ENCODE measurements around the gene KLRC3. TPM values are rescaled to one million over a fixed set of nuclear protein-coding genes. Genes with fewer than 3 reads are reported as not detected.

KLRC3 gene
- total RNA-seq, 3 donors from 2014 or later (not counting 1 experiment from before 2014, with no cell fraction given): 10.7 to 69.1 (median 49.8) TPM

GRCh38 chr12:10363658-10363913 is 56.8 kb downstream of the KLRC3 start:
- H3K4me1 ChIP-seq (ENCODE audit: control insufficient read depth, insufficient read depth, low read length): peaks cover 57% of the 10 kb centered on the region
- peaks cover 18% of the 10 kb centered on the region for H3K36me3 Mint-ChIP-seq
- no peaks in the 10 kb centered on the region for H3K9me3 ChIP-seq (ENCODE audit: control insufficient read depth, insufficient read depth, low read length)
- peaks cover 0 to 2% of the 10 kb centered on the region in 2 donors for H3K9me3 Mint-ChIP-seq
- DNase-seq: no peak
- H3K4me1 Mint-ChIP-seq: peaks cover 32 to 42% of the 10 kb centered on the region in 2 donors
- 89% methylated on average over 5 of the region's 5 CpGs for WGBS (ENCODE audit: insufficient coverage)
- H3K27ac Mint-ChIP-seq: no peak overlapping the region
- H3K4me3 Mint-ChIP-seq: no peak overlapping the region
- H3K36me3 ChIP-seq (ENCODE audit: control insufficient read depth, insufficient read depth, low read length): peaks cover 18% of the 10 kb centered on the region
- no peak overlapping the region for H3K4me3 ChIP-seq (ENCODE audit: low read length)
- ATAC-seq: no peak
- peak overlapping the region; percentile 83 for H3K27ac ChIP-seq (ENCODE audit: low read length)
- no peaks in the 10 kb centered on the region for H3K27me3 ChIP-seq (ENCODE audit: control insufficient read depth, insufficient read depth, low read length)
- intact Hi-C loops (cut with micrococcal nuclease): no loop called here
- TF ChIP-seq, protein P1, sequence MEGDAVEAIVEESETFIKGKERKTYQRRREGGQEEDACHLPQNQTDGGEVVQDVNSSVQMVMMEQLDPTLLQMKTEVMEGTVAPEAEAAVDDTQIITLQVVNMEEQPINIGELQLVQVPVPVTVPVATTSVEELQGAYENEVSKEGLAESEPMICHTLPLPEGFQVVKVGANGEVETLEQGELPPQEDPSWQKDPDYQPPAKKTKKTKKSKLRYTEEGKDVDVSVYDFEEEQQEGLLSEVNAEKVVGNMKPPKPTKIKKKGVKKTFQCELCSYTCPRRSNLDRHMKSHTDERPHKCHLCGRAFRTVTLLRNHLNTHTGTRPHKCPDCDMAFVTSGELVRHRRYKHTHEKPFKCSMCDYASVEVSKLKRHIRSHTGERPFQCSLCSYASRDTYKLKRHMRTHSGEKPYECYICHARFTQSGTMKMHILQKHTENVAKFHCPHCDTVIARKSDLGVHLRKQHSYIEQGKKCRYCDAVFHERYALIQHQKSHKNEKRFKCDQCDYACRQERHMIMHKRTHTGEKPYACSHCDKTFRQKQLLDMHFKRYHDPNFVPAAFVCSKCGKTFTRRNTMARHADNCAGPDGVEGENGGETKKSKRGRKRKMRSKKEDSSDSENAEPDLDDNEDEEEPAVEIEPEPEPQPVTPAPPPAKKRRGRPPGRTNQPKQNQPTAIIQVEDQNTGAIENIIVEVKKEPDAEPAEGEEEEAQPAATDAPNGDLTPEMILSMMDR (IDR thresholded peaks at IDR 0.05): no peak
- no peaks in the 10 kb centered on the region for H3K27me3 Mint-ChIP-seq (ENCODE audit: low read depth in 2 of 2)

DNA sequence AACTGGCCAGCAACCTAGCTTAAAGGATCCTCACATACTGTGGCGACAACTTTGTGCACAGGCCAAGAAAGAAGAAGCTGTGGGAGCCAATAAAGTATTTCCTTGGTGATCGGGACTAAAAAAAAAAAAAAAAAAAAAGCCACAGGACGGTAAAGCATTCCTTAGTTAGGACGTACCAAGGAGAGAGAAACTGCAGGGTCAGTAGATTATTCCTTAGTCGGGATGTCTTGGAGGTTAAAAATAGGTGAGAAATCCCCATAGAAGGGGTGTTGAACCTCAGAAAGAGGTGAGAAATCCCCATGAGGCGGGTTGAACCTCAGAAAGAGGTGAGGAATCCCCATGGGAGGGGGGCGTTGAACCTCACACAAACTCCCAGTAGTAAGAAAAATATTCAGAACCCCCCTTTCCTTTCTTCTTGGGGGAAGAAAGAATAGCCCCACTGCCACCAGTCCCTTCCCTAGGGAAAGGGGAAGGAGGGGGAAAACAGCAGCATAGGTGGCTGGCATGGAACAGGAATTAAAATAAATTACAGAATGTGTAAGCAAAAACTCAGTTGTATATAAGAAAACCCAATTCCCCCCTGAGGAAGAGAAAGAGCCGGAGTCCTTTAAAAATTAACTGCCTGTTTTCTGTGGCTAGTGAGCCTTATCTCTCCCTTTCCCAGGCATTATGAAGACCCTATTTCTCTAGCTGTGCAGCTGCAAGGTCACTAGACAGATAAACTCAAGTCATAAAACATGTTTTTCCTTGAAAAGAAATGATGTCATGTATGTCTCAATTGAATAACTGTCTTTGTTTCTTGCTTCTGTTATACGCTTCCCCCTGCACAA is 57.4 kb downstream of the KLRC3 start:
- 45% methylated on average over 8 of the region's 9 CpGs for WGBS (ENCODE audit: insufficient coverage)
- intact Hi-C loops (cut with micrococcal nuclease): no loop called here
- no peaks in the 10 kb centered on the region for H3K27me3 ChIP-seq (ENCODE audit: control insufficient read depth, insufficient read depth, low read length)
- Mint-ChIP-seq H3K4me3 (peak overlapping the region; percentile 67), H3K27me3 (ENCODE audit: low read depth in 2 of 2) (no peaks in the 10 kb centered on the region), H3K9me3 (peaks cover 0 to under 1% of the 10 kb centered on the region in 2 donors), H3K4me1 (peaks cover 35 to 42% of the 10 kb centered on the region in 2 donors), H3K36me3 (peaks cover 12% of the 10 kb centered on the region), H3K27ac (no peak overlapping the region)
- ATAC-seq (peak in 1 of 3 donors; percentile 4), DNase-seq (peak in 1 of 2 donors; percentile 66)
- TF ChIP-seq, protein P1 (IDR thresholded peaks at IDR 0.05): no peak
- peaks cover 13% of the 10 kb centered on the region for H3K36me3 ChIP-seq (ENCODE audit: control insufficient read depth, insufficient read depth, low read length)
- H3K27ac ChIP-seq (ENCODE audit: low read length): peak overlapping the region; percentile 46
- no peak overlapping the region for H3K4me3 ChIP-seq (ENCODE audit: low read length)
- H3K4me1 ChIP-seq (ENCODE audit: control insufficient read depth, insufficient read depth, low read length): peaks cover 59% of the 10 kb centered on the region
- peaks cover under 1% of the 10 kb centered on the region for H3K9me3 ChIP-seq (ENCODE audit: control insufficient read depth, insufficient read depth, low read length)

DNA sequence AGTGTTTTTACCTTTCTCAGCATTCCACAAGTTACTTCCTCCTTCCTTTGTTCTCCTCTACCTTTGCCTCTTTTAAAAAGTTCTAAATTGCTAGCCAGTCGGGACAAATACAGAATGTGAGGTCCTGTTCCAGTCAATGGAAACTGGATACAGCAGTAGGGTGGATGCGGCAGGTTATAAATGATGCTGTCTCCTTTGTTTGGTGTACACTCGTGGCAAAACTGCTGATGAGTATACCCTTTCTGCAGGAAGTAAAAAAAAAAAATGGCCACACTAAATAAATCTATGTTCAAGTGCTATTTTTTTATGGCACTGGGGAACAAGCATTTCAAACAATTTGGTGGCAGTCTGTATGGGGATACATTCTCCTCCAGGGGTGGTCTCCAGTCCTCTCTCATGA is 58.1 kb downstream of the KLRC3 start:
- H3K27ac ChIP-seq (ENCODE audit: low read length): peak overlapping the region; percentile 46
- H3K4me3 Mint-ChIP-seq: peak overlapping the region; percentile 67
- WGBS (ENCODE audit: insufficient coverage): 47% methylated on average over 3 of the region's 3 CpGs
- no peak overlapping the region for H3K27ac Mint-ChIP-seq
- H3K4me1 ChIP-seq (ENCODE audit: control insufficient read depth, insufficient read depth, low read length): peaks cover 60% of the 10 kb centered on the region
- H3K4me1 Mint-ChIP-seq: peaks cover 41 to 42% of the 10 kb centered on the region in 2 donors
- TF ChIP-seq, protein P1 (IDR thresholded peaks at IDR 0.05): no peak
- no peak for ATAC-seq
- intact Hi-C loops (cut with micrococcal nuclease): no loop called here
- no peak overlapping the region for H3K4me3 ChIP-seq (ENCODE audit: low read length)
- no peak for DNase-seq
- H3K9me3 ChIP-seq (ENCODE audit: control insufficient read depth, insufficient read depth, low read length): peaks cover 5% of the 10 kb centered on the region
- peaks cover 5% of the 10 kb centered on the region for H3K36me3 Mint-ChIP-seq
- H3K36me3 ChIP-seq (ENCODE audit: control insufficient read depth, insufficient read depth, low read length): peaks cover 7% of the 10 kb centered on the region
- H3K9me3 Mint-ChIP-seq: no peaks in the 10 kb centered on the region
- H3K27me3 Mint-ChIP-seq (ENCODE audit: low read depth in 2 of 2): no peaks in the 10 kb centered on the region
- H3K27me3 ChIP-seq (ENCODE audit: control insufficient read depth, insufficient read depth, low read length): no peaks in the 10 kb centered on the region

Other genes starting within 250 kb of the KLRC3 start
- 1 to 10 TPM in 2 of 3 donors, not detected in 1; 2.3 to 3.1 TPM for gene OLR1, start 248.5 kb downstream of the KLRC3 start, total RNA-seq
- 1 to 10 TPM in 1 of 3 donors, not detected in 2; 1.5 TPM for gene TMEM52B, start 241.6 kb downstream of the KLRC3 start, total RNA-seq
- gene GABARAPL1, start 207.7 kb downstream of the KLRC3 start, total RNA-seq: 100 to 1,000 TPM; 157 to 233 (median 160) TPM
- 100 to 1,000 TPM; 568 to 782 (median 688) TPM for gene KLRD1, start 112.7 kb downstream of the KLRC3 start, total RNA-seq
- 100 to 1,000 TPM; 398 to 543 (median 515) TPM for gene KLRK1, start 30.6 kb downstream of the KLRC3 start, total RNA-seq
- gene KLRC4, start 10.8 kb downstream of the KLRC3 start, total RNA-seq: 10 to 100 TPM; 15.9 to 54.7 (median 51.4) TPM
- gene KLRC2, start 15.4 kb upstream of the KLRC3 start, total RNA-seq: 10 to 100 TPM in 2 of 3 donors, 1 to 10 TPM in 1; 3.0 to 57.5 (median 11.4) TPM
- gene KLRC1, start 32.8 kb upstream of the KLRC3 start, total RNA-seq: 100 to 1,000 TPM in 1 of 3 donors, 10 to 100 TPM in 2; 30.0 to 180 (median 83.1) TPM
- under 1 TPM in 1 of 3 donors, not detected in 2; 0.88 TPM for gene EIF2S3B, start 85.3 kb upstream of the KLRC3 start, total RNA-seq
- gene MAGOHB, start 193.0 kb upstream of the KLRC3 start, total RNA-seq: 10 to 100 TPM; 13.0 to 16.3 (median 13.1) TPM